Dermis blood vessel endothelial cell (primary cell): ENCODE measurements around the gene ISG15. TPM values are rescaled to one million over a fixed set of nuclear protein-coding genes. Genes with fewer than 3 reads are reported as not detected.
"Not testable (repeated sequence)": the region's sequence is repeated elsewhere in the genome, so short reads cannot be mapped to it uniquely, and the experiment has no call there.

Experiments
- DNase-seq: peaks from one replicate; pipeline ENCODE4 v3.0.0; 2010
- total RNA-seq: library from RNA; depleted of rRNA; stranded (reverse); fragments of >200 nt; gene quantifications from 2 replicates; pipeline ENCODE4 v1.2.3, GENCODE V29; 2014

Gene ISG15
- total RNA-seq, 1 donor from 2014 or later = 122 TPM

- DNase-seq = no peak
Measured at GRCh38 chr1:1046767-1047166, 33.5 kb downstream of the ISG15 start.

GRCh38 chr1:1047407-1047806, 34.1 kb downstream of the ISG15 start:
- no peak for DNase-seq

GRCh38 chr1:1047963-1048362, 34.7 kb downstream of the ISG15 start:
- no peak for DNase-seq

- DNase-seq = no peak
Measured at GRCh38 chr1:1048765-1049164, 35.5 kb downstream of the ISG15 start.

GRCh38 chr1:1049318-1050165, 36.2 kb downstream of the ISG15 start:
- DNase-seq = no peak

- no peak for DNase-seq
Measured at GRCh38 chr1:1050577-1051052, 37.3 kb downstream of the ISG15 start.

- no peak for DNase-seq
Measured at GRCh38 chr1:1051127-1051810, 38.0 kb downstream of the ISG15 start.

- no peak for DNase-seq
Measured at GRCh38 chr1:1052003-1052840, 38.9 kb downstream of the ISG15 start.

GRCh38 chr1:1053022-1053421, 39.7 kb downstream of the ISG15 start:
- no peak for DNase-seq

GRCh38 chr1:1053682-1054081, 40.4 kb downstream of the ISG15 start:
- no peak for DNase-seq

- DNase-seq = no peak
Measured at GRCh38 chr1:1054099-1054700, 40.9 kb downstream of the ISG15 start.

GRCh38 chr1:1054971-1055370, 41.7 kb downstream of the ISG15 start:
- no peak for DNase-seq

GRCh38 chr1:1055841-1056736, 42.8 kb downstream of the ISG15 start:
- DNase-seq = no peak

- DNase-seq = not testable (repeated sequence)
Measured at GRCh38 chr1:1057769-1058087, 44.4 kb downstream of the ISG15 start.

GRCh38 chr1:1058088-1058905, 45.0 kb downstream of the ISG15 start:
- no peak for DNase-seq

GRCh38 chr1:1058921-1059493, 45.7 kb downstream of the ISG15 start:
- DNase-seq = peak; percentile 7

- peak; percentile 69 for DNase-seq
Measured at GRCh38 chr1:1059494-1060280, 46.4 kb downstream of the ISG15 start.

- no peak for DNase-seq
Measured at GRCh38 chr1:1060281-1061000, 47.1 kb downstream of the ISG15 start.
